ENCODE data around the gene MRPL19.

DNA sequence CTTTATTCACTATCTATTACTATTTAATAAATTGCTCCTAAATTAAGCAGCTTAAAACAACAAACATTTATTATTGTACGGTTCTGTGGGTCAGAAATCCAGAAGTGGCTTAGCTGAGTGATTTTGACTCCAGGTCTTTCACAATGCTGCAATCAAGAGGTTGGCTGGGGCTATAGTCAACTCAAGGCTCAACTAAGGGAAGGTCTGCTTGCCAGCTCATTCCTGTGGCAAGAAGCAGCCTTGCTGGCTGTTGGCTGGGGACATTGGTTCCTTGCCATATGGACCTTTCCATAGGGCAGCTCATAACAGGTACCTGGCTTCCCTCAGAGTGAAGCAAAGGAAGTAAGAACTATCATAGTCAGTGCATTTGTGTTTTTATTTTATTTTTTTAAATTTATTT, 5.0 kb upstream of the MRPL19 start:
- TF ChIP-seq, protein P1, sequence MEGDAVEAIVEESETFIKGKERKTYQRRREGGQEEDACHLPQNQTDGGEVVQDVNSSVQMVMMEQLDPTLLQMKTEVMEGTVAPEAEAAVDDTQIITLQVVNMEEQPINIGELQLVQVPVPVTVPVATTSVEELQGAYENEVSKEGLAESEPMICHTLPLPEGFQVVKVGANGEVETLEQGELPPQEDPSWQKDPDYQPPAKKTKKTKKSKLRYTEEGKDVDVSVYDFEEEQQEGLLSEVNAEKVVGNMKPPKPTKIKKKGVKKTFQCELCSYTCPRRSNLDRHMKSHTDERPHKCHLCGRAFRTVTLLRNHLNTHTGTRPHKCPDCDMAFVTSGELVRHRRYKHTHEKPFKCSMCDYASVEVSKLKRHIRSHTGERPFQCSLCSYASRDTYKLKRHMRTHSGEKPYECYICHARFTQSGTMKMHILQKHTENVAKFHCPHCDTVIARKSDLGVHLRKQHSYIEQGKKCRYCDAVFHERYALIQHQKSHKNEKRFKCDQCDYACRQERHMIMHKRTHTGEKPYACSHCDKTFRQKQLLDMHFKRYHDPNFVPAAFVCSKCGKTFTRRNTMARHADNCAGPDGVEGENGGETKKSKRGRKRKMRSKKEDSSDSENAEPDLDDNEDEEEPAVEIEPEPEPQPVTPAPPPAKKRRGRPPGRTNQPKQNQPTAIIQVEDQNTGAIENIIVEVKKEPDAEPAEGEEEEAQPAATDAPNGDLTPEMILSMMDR (IDR thresholded peaks at IDR 0.05), result no peak
- no peak for TF ChIP-seq POLR2A (IDR thresholded peaks at IDR 0.05)

Measured in lower leg skin (tissue), 3 donors.